ENCODE results near the gene GPR155. TPM values are rescaled to one million over a fixed set of nuclear protein-coding genes. Genes with fewer than 3 reads are reported as not detected.

GPR155 gene
- total RNA-seq, 1 experiment from 2014 or later: 0.42 TPM

DNA sequence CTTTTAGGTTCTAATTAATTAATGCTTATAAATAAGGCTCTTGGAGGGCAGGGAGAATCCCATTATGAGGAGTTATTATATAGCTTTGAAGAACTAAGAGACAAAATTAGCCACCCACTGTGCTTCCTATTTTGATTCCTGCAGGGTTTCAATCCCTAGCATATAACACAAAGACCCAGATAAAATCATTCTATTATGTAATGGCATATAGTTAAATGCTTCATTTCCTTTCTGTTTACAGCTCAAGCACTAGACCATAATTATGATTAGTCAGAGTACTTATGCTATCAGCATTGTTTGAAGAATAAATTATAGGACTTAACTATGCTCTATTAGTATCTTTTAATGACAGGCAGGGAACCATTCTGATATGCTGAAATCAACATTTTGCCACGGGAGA lies 9.1 kb downstream of the GPR155 start:
- Histone ChIP-seq H3K27me3 (ENCODE audit: control insufficient read depth, insufficient read depth, low read length) (no peaks in the 10 kb centered on the region), H3K36me3 (replicated peaks; ENCODE audit: control insufficient read depth, insufficient read depth, low read length) (no peaks in the 10 kb centered on the region), H3K4me3 (ENCODE audit: insufficient read depth, low read depth, low read length) (no peak overlapping the region)
- no peak for DNase-seq

DNA sequence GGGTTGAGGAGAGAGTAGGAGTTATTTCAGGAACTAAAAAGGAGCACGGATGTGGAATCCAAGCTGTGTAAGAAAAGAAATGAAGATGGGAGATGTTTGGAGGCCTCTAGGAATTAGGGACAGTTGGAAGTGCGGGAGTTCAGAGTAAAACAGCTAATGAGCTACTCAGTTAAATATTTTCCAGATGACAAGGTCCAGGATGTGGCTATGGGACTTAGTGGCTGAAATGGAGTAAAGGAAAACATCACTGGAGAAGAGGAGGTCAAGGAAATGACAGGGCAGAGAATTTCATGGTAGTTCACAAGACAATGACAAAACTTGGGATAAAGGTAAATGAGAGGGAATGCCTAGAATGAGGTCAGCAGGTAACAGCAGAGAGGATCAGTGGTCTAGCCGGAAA lies 13.0 kb downstream of the GPR155 start:
- no peak for DNase-seq
- Histone ChIP-seq H3K27me3 (ENCODE audit: control insufficient read depth, insufficient read depth, low read length) (no peaks in the 10 kb centered on the region), H3K4me3 (ENCODE audit: insufficient read depth, low read depth, low read length) (no peak overlapping the region), H3K36me3 (replicated peaks; ENCODE audit: control insufficient read depth, insufficient read depth, low read length) (no peaks in the 10 kb centered on the region)

GRCh38 chr2:174465327-174465726 lies 21.5 kb downstream of the GPR155 start:
- peak; percentile 33 for DNase-seq
- Histone ChIP-seq H3K4me3 (ENCODE audit: insufficient read depth, low read depth, low read length) (no peak overlapping the region), H3K27me3 (ENCODE audit: control insufficient read depth, insufficient read depth, low read length) (no peaks in the 10 kb centered on the region), H3K36me3 (replicated peaks; ENCODE audit: control insufficient read depth, insufficient read depth, low read length) (no peaks in the 10 kb centered on the region)

DNA sequence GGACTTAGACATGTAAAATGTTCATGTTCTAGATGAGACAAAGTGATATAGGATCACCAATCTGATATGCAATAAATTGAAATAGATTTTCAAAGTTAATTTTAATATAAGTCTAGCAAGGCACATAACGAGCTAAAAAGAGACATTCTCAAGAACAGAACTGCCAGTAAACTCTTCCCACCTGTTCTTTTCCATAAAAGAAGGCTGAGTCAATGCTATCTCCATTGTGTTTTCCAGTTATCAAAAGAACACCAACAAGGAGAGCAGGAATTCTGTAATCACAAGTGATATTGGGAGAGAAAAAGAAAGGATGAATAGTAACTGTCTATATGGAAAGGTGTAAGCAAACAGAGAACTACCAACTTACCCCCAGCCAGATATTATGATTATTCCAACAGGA lies 25.6 kb downstream of the GPR155 start:
- no peak for DNase-seq
- Histone ChIP-seq H3K27me3 (ENCODE audit: control insufficient read depth, insufficient read depth, low read length) (no peaks in the 10 kb centered on the region), H3K4me3 (ENCODE audit: insufficient read depth, low read depth, low read length) (no peak overlapping the region), H3K36me3 (replicated peaks; ENCODE audit: control insufficient read depth, insufficient read depth, low read length) (no peaks in the 10 kb centered on the region)

GRCh38 chr2:174454566-174454965 lies 32.3 kb downstream of the GPR155 start:
- DNase-seq: no peak
- no peaks in the 10 kb centered on the region for H3K27me3 ChIP-seq (ENCODE audit: control insufficient read depth, insufficient read depth, low read length)
- no peaks in the 10 kb centered on the region for H3K36me3 ChIP-seq (replicated peaks; ENCODE audit: control insufficient read depth, insufficient read depth, low read length)
- H3K4me3 ChIP-seq (ENCODE audit: insufficient read depth, low read depth, low read length): no peak overlapping the region

DNA sequence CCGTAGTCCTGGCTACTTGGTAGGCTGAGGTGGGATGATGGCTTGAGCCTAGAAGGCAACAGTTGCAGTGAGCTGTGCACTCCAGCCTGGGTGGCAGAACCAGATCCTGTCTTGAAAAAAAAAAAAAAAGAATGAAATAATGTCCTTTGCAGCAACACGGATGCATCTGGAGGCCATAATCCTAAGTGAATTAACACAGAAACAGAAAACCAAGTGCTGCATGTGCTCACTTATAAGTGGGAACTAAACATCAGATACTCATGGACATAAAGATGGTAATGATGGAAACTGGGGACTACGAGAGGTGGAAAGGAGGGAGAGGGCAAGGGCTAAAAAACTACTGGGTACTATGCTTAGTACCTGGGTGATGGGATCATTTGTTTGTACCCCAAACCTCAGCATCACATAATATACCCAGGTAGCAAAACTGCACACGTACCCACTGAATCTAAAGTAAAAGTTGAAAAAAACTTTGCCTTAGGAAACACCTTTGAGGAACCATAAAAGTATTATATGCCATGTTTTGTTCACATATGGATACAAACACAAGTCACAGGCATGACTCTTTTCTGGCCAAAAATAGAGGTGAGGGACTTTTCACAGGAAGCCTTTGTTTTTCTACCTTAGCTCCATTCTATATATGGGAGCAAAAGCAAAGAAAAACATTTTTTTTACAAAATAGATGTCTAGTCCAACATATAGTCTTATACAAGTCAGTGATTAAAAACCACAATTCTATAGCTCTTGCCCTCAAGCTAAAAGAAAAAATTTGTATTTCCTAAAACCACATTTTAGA lies 36.6 kb downstream of the GPR155 start:
- DNase-seq: no peak

DNA sequence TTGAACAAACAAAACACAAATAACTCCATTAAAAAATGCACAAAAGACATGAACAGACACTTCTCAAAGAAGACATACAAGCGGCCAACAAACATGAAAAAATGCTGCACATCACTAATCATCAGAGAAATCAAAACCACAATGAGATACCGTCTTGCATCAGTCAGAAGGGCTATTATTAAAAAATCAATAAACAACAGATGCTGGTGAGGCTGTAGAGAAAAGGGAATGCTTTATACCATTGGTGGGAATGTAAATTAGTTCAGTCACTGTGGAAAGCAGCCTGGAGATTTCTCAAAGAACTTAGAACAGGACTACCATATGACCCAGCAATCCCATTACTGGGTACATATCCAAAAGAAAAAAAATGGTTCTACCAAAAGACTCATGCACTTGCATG lies 37.8 kb downstream of the GPR155 start:
- Histone ChIP-seq H3K4me3 (ENCODE audit: insufficient read depth, low read depth, low read length) (no peak overlapping the region), H3K36me3 (replicated peaks; ENCODE audit: control insufficient read depth, insufficient read depth, low read length) (no peaks in the 10 kb centered on the region), H3K27me3 (ENCODE audit: control insufficient read depth, insufficient read depth, low read length) (no peaks in the 10 kb centered on the region)
- DNase-seq: no peak

More for the DNA sequence above, 36.6 kb downstream of the GPR155 start:
- Histone ChIP-seq H3K4me3 (ENCODE audit: insufficient read depth, low read depth, low read length) (no peak overlapping the region), H3K36me3 (replicated peaks; ENCODE audit: control insufficient read depth, insufficient read depth, low read length) (no peaks in the 10 kb centered on the region), H3K27me3 (ENCODE audit: control insufficient read depth, insufficient read depth, low read length) (no peaks in the 10 kb centered on the region)

GRCh38 chr2:174446531-174446930 lies 40.3 kb downstream of the GPR155 start:
- no peak overlapping the region for H3K4me3 ChIP-seq (ENCODE audit: insufficient read depth, low read depth, low read length)
- H3K27me3 ChIP-seq (ENCODE audit: control insufficient read depth, insufficient read depth, low read length): no peaks in the 10 kb centered on the region
- DNase-seq: no peak
- no peaks in the 10 kb centered on the region for H3K36me3 ChIP-seq (replicated peaks; ENCODE audit: control insufficient read depth, insufficient read depth, low read length)

- Histone ChIP-seq H3K4me3 (ENCODE audit: insufficient read depth, low read depth, low read length) (no peak overlapping the region), H3K36me3 (replicated peaks; ENCODE audit: control insufficient read depth, insufficient read depth, low read length) (no peaks in the 10 kb centered on the region), H3K27me3 (ENCODE audit: control insufficient read depth, insufficient read depth, low read length) (no peaks in the 10 kb centered on the region)
- no peak for DNase-seq
Observed at GRCh38 chr2:174445248-174445647, 41.6 kb downstream of the GPR155 start.

DNA sequence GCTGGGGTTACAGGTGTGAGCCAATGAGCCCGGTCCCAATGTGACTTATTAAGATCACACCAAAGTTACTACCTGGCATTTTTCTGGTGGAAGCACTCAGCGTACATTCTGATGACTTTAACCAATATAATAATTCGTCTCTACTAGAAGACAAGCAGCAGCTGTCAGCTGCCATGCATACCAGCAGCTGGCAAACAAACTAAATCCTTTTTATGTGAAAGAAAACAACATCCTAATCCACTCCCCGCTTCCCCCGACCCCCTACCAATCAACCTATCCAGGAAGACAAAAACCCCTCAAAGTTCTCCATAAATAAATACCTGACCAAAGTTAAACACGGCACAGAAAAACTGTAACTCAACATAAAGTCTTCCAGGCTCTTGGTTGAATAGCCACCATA lies 42.1 kb downstream of the GPR155 start:
- no peak for DNase-seq
- Histone ChIP-seq H3K36me3 (replicated peaks; ENCODE audit: control insufficient read depth, insufficient read depth, low read length) (no peaks in the 10 kb centered on the region), H3K27me3 (ENCODE audit: control insufficient read depth, insufficient read depth, low read length) (no peaks in the 10 kb centered on the region), H3K4me3 (ENCODE audit: insufficient read depth, low read depth, low read length) (no peak overlapping the region)

GRCh38 chr2:174442546-174443510 lies 44.0 kb downstream of the GPR155 start:
- Histone ChIP-seq H3K36me3 (replicated peaks; ENCODE audit: control insufficient read depth, insufficient read depth, low read length) (no peaks in the 10 kb centered on the region), H3K4me3 (ENCODE audit: insufficient read depth, low read depth, low read length) (no peak overlapping the region), H3K27me3 (ENCODE audit: control insufficient read depth, insufficient read depth, low read length) (no peaks in the 10 kb centered on the region)
- DNase-seq: no peak

GRCh38 chr2:174439950-174440349 lies 46.9 kb downstream of the GPR155 start:
- Histone ChIP-seq H3K36me3 (replicated peaks; ENCODE audit: control insufficient read depth, insufficient read depth, low read length) (no peaks in the 10 kb centered on the region; the same call in 1 of the 2 replicates), H3K27me3 (ENCODE audit: control insufficient read depth, insufficient read depth, low read length) (no peaks in the 10 kb centered on the region), H3K4me3 (ENCODE audit: insufficient read depth, low read depth, low read length) (no peak overlapping the region)
- DNase-seq: no peak

GRCh38 chr2:174439323-174439722 lies 47.5 kb downstream of the GPR155 start:
- no peak for DNase-seq
- no peak overlapping the region for H3K4me3 ChIP-seq (ENCODE audit: insufficient read depth, low read depth, low read length)
- no peaks in the 10 kb centered on the region; the same call in 1 of the 2 replicates for H3K36me3 ChIP-seq (replicated peaks; ENCODE audit: control insufficient read depth, insufficient read depth, low read length)
- no peaks in the 10 kb centered on the region for H3K27me3 ChIP-seq (ENCODE audit: control insufficient read depth, insufficient read depth, low read length)

GRCh38 chr2:174438146-174438886 lies 48.5 kb downstream of the GPR155 start:
- Histone ChIP-seq H3K36me3 (replicated peaks; ENCODE audit: control insufficient read depth, insufficient read depth, low read length) (no peaks in the 10 kb centered on the region; the same call in 1 of the 2 replicates), H3K4me3 (ENCODE audit: insufficient read depth, low read depth, low read length) (no peak overlapping the region), H3K27me3 (ENCODE audit: control insufficient read depth, insufficient read depth, low read length) (no peaks in the 10 kb centered on the region)
- no peak for DNase-seq
